ENCODE measurements around the gene LSR.

DNA sequence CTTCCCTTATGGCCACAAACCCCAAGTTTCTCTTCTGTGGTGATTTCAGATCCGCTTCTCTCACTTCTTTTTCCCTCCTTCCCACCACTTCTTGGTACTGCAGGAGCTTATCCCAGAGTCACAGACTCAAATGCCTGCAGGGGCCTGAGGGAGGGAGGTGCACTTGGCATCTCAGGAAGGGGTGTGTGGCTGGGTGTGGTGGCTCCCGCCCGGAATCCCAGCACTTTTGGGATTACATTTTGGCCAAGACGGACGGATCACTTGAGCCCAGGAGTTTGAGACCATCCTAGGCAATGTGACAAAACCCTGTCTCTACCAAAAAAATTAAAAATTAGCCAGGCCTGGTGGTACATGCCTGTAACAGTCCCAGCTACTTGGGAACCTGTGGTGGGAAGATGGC, 25.5 kb downstream of the LSR start:
- TF ChIP-seq, protein P1, sequence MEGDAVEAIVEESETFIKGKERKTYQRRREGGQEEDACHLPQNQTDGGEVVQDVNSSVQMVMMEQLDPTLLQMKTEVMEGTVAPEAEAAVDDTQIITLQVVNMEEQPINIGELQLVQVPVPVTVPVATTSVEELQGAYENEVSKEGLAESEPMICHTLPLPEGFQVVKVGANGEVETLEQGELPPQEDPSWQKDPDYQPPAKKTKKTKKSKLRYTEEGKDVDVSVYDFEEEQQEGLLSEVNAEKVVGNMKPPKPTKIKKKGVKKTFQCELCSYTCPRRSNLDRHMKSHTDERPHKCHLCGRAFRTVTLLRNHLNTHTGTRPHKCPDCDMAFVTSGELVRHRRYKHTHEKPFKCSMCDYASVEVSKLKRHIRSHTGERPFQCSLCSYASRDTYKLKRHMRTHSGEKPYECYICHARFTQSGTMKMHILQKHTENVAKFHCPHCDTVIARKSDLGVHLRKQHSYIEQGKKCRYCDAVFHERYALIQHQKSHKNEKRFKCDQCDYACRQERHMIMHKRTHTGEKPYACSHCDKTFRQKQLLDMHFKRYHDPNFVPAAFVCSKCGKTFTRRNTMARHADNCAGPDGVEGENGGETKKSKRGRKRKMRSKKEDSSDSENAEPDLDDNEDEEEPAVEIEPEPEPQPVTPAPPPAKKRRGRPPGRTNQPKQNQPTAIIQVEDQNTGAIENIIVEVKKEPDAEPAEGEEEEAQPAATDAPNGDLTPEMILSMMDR (conservative IDR thresholded peaks at IDR 0.05; ENCODE audit: low read depth, low read length) = no peak
- TF ChIP-seq POLR2A (IDR thresholded peaks at IDR 0.05; ENCODE audit: low read depth, low read length) = no peak
- TF ChIP-seq RCOR1 (IDR thresholded peaks at IDR 0.05; ENCODE audit: insufficient replicate concordance, low read length) = no peak
- TF ChIP-seq RAD21 (IDR thresholded peaks at IDR 0.05; ENCODE audit: low read length) = no peak
- TF ChIP-seq CHD1 (IDR thresholded peaks at IDR 0.05; ENCODE audit: low read depth, low read length) = no peak
- no peak for TF ChIP-seq CEBPB (IDR thresholded peaks at IDR 0.05; ENCODE audit: low read depth, low read length)
- TF ChIP-seq NFE2L2 (IDR thresholded peaks at IDR 0.05; ENCODE audit: low read depth, low read length) = no peak
- no peak for TF ChIP-seq RFX5 (IDR thresholded peaks at IDR 0.05; ENCODE audit: low read depth, low read length)

Data from IMR-90 (cell line).